ENCODE data around the gene GTF3A. TPM values are rescaled to one million over a fixed set of nuclear protein-coding genes. Genes with fewer than 3 reads are reported as not detected.

GTF3A gene
- total RNA-seq, 1 donor from 2014 or later, result 52.2 TPM

DNA sequence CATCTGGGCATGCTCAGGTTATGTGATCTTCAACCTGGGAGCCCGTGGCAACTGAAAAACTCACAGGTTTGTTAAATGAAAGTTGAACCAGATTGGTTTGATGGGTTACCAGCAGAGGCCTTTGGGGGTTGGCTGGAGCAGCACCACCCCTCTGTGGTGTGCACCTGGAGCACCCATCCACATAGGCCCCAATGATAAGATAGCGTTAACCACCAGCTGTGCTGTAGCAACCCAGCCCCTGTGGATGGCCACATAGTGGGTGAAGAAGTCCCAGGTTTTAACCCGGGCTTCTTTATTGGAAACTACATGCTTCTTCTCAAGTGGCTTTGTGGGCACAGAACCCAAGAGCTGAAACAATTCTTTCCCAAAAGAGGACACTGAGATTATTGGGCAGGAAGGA, 48.5 kb downstream of the GTF3A start:
- ATAC-seq, result no peak
- intact Hi-C loops (cut with DNase I), result no loop called here

DNA sequence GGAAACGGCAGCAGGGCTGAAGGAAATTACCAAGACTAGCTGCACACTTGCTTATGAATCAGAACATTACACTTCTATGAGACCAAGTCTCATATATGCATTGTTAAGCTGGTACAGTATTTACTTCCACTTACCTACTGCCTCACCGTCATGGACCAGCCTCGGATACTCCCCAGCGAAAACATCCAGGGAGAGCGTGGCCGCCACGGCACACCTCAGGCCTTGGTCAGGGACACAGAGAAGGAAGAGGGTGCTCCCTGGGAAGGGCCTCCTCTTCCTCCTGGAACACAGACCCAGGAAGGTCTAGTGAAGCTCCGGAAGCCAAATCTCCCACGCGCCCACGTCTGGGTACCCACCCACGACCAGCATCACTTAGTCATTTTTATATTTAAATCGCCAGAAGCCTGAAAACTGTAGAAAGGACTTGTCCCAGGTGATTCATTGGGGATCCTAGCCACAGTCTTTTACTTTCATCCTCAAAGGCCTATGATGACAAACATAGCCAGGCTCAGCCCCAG, 50.4 kb downstream of the GTF3A start:
- ATAC-seq, result no peak
- intact Hi-C loops (cut with DNase I), result no loop called here
- no peak for DNase-seq (ENCODE audit: low spot score)

More for the DNA sequence above, 48.5 kb downstream of the GTF3A start:
- DNase-seq (ENCODE audit: low spot score), result no peak

DNA sequence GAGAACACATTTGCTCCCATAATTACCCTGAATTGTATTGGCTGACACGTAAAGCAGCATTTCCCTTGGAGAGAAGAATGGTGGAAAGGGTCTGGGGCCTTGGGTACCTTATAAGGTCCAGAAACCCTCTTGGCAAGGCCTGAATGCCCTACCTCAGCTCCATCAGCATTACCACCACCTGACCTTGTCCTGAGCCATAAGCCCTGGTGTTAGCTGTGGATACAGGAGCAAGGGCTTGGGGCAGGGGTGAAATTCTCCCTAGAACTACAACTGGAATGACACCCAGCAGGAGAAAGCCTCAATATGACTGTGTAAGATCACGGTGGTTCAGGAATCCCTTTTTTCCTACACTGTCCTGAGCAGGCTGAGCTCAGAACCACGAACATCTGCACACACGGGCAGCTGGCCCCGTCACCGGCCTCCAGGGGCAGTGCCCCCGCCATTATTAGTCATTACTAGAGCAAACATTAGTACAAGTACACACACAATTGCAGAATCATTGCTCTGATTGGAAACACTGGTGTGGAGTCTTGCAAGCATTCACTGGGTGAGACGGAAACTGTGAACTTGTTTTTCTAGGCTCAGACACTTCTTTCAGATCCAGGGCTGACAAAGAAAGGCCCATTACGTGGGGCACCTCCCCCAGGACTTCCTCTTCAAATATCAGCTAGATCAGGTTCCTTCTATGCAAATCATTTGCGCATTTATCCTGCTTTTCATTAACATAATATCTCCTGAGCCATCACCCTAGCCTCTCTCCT, 52.7 kb downstream of the GTF3A start:
- intact Hi-C loops (cut with DNase I), result no loop called here
- DNase-seq (ENCODE audit: low spot score), result no peak
- peak; percentile 53 for ATAC-seq

DNA sequence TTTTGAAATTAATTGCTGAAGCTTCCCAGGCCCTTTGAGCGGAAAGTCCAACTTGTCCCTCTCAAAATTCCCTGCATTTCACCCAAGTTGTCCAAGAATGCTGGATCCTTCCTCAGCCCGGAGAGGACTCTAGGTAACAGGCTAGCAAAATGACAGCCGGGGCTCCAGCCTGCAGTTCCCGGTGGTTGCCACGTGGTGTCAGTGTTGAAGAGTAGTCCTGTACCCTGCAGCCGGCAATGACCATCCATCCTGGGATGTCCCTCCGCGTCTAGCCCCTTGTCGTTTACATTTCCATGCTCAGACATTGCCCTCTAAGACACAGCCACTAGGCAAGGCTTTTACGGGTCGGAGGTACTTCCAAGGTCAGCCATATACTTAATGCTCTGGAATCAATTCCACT, 57.3 kb downstream of the GTF3A start:
- DNase-seq (ENCODE audit: low spot score) (peak; percentile 65), ATAC-seq (no peak)
- intact Hi-C loops (cut with DNase I), result no loop called here

DNA sequence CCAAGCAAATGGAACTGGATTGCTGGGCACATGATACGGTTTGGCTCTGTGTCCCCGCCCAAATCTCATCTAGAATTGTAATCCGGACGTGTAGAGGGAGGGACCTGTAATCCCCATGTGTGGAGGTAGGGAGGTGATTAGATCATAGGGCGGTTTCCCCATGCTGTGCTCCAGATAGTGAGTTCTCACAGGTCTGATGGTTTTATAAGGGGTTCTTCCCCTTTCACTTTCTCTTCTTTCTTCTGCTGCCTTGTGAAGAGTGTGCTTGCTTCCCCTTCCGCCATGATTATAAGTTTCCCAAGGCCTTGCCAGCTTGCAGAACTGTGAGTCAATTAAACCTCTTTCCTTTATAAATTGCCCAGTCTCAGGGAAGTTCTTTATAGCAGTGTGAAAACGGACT, 58.6 kb downstream of the GTF3A start:
- ATAC-seq (peak; percentile 65), DNase-seq (ENCODE audit: low spot score) (no peak)
- intact Hi-C loops (cut with DNase I), result no loop called here

DNA sequence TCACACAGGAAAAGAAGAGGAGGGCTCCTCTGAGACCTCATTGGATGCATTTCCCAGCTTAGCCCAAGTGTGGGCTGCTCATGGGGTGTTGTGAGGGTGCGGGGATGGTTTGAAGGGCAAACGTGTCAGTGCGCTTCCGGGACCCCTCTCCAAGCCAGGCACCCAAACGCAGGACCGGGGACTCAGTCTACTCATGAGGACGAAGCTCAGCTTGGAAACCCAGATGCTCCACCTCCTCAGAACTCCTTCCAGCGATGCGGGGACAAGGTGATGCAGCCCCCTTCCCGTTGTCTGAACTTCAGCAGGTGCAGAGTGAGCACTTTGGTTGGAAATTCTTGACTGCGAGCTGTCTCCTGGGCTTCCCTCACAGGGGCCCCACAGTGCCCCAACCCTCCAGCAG, 59.0 kb downstream of the GTF3A start:
- DNase-seq (ENCODE audit: low spot score) (no peak), ATAC-seq (no peak)
- intact Hi-C loops (cut with DNase I), result no loop called here

Other genes with a start within 250 kb of the GTF3A start
- 877 TPM for gene RPL21, start 173.1 kb upstream of the GTF3A start, total RNA-seq
- 14.2 TPM for gene RASL11A, start 153.8 kb upstream of the GTF3A start, total RNA-seq
- 45.5 TPM for gene MTIF3, start 25.9 kb downstream of the GTF3A start, total RNA-seq
- gene LNX2, start 195.9 kb downstream of the GTF3A start, total RNA-seq, result 10.1 TPM
- gene POLR1D, start 197.3 kb downstream of the GTF3A start, total RNA-seq, result 84.7 TPM